Pons (tissue), 1 donor: ENCODE measurements around the gene R3HDML.

Source experiments
- DNase-seq: peaks from one replicate; pipeline ENCODE4 v3.0.0-alpha.2; 2016; ENCODE audit warnings: low spot score

Gene R3HDML

DNA sequence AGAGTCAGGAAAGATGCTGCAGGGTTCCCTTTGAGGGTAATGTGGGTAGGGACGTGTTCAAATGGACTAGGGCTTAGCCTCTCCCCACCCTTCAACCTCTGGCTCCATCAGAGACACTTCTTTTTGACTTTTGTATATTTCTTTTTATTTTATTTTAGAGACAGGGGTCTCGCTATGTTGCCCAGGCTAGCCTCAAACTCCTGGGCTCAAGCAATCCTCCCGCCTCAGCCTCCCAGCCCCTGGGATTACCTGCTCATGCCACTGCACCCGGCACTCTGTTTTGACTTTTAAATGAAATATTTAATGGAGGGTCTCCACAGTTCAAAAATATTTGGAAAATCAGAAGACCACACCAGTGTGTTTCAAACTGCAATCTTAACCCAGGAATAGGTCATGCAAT, 27.2 kb downstream of the R3HDML start:
- no peak for DNase-seq

DNA sequence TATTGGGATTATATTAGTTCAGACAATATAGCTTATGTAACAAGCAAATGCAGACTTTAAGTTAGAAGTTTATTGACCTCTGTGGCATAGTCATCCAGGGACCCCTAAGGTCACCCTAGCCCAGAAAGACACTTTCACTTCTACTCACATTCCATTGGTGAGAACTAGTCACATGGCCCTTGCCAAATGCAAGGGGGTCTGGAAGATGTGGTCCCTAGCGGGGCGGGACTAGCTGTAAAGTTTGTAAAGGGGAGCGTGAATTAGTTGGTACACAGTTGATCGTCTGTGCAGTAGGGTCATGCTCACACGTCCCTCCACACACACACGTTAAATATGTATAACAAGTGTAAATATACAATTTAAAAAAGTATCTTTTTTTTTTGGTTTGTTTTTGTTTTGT, 27.9 kb downstream of the R3HDML start:
- no peak for DNase-seq

DNA sequence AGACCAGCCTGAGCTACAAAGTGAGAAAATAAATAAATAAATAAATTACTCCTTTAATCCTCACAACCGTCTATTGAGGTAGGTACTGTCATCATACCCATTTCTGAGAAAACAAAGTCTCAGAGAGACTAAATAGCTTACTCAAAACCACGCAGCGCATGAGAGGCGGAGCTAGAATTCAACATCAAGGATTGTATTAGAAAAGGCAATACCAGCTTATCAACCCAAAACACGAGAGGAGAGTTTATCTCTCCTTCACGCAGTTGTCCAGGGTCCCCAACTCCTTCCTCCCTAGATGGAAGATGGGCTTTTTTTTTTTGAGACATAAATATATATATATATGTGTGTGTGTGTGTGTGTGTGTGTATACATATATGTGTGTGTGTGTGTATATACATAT, 30.9 kb downstream of the R3HDML start:
- DNase-seq, result no peak

DNA sequence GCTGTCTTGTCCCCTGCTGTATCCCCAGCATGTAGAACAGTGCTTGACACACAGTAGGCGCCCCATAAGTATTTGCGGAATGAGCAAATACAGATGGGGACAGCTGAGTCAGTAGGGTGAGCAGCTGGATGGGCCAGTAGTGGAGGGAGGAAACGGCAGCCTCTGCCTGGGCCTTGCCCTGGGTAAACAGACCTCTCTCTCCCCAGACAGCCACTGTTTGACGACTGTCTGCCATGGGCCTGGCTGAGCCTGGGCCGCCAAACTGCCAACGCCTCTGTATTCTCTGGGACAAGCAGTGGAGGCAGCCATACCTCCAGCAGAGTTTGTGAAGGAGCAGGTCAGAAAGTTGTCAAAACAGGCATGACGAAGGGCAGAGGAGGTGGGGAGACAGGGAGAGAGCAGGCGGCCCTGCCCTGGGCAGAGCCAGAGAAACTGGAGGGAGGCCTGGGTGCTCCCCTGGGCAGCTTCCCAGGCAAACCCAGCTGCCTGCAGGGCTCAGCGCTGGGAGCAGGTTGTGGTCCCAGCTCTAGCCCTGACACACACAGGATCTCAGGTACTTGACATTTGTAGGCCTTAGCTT, 33.9 kb downstream of the R3HDML start:
- no peak for DNase-seq

DNA sequence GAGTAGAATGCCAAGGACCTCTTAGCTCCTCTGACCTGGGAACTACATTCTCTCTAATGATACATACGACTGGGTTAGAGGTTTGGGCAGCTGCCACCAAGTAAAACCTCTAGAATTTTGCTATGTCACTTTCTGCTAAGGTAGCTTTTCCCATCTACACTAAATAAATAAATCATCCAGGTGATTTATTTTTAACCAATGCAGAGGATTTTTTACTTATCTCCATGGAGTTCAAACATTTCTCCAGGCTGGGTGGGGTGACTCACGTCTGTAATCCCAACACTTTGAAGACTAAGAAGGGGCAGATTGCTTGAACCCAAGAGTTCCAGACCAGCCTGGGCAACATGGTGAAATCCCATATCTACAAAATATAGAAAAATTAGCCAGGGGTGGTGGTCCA, 45.8 kb downstream of the R3HDML start:
- no peak for DNase-seq

DNA sequence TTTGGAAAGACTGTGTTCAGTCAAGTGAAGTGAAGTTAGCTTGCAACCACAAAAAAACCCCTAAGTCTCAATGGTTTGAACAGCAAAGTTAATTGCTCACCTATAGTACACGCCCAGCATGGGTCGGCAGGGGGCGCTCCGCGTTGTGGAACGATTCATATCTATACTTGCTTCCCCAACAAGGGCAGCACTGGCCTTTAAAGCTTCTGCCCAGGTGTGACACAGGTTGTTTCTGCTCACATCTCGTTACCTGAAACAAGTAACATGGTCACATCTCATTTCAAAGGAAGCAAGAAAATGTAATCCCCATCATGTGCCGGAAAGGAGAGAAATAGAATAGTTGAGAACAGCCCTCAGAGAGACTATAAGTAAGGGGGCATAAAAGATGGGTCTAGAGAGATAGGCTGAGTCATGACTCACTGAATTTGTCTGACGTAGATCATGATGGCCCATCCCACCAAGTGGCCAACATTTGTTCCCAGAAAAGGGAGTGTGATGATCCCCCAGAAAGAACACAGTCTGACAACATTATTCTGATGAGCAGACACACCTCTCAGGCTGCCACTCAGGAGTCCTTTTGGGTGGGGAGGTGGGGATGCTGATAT, 47.7 kb downstream of the R3HDML start:
- peak; percentile 53 for DNase-seq

DNA sequence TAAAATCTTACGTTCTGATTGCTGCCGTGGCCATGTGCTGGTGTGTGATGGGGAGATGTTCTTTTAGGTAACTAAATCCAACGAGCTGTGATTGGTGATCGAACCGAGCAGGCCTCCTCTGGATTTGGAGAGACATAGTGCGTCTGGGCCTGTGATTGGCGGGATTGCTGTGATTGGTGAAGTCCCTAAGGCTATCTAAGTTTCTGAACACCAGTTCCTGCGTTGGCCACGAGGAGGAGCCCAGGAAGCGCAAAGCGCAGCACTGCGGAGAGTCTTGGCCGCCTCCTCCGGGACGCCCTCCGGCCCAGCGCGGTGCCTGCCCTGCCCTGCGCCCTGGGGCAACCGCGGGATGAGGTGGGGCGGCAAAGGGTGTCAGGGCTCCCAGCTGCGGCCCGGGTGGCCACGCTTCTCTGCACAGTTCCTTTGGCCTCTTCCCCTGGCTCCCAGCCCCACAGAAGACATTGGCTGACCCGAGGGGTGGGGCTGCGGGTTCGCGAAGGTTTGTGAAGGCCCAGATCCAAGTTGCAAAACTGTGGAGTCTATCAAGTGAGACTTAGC, 51.7 kb downstream of the R3HDML start:
- DNase-seq, result peak; percentile 34

DNA sequence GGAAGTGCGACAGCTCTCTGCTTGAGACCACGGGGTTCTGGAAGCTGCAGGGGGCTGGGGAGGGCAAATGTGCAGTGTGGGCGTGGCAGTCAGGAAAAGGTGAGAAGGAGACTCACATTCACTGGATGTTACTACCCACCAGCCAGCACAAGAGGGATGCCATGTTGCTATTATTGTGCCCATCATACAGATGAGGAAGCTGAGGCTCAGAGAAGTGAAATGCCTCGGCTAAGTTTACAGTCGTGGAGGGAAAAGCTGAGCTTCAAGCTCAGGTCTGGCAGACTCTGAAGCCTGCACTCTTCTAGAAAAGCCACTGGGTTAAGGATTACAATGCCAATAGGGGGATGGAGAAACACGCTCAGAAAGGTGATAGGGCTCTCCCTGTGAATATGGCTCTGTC, 53.0 kb downstream of the R3HDML start:
- no peak for DNase-seq

DNA sequence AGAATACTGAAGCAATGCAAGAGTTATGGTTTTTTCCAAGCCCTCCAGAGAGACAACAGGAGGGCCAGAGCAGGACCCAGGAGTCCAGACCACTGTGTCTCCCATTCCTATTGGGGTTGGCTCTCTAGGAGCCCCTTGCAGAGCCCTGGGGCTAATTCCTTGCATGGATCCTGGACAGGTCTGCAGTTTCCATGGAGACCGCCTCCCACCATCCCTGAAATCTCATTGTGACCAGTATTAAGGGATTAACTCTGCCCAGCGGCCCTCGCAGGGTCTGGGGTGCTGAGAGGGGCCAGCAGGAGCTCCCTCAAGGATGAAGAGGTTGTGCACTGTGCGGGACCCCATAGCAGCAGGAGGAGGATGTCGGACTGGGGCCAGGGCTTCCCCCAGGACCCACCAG, 53.4 kb downstream of the R3HDML start:
- DNase-seq, result no peak

DNA sequence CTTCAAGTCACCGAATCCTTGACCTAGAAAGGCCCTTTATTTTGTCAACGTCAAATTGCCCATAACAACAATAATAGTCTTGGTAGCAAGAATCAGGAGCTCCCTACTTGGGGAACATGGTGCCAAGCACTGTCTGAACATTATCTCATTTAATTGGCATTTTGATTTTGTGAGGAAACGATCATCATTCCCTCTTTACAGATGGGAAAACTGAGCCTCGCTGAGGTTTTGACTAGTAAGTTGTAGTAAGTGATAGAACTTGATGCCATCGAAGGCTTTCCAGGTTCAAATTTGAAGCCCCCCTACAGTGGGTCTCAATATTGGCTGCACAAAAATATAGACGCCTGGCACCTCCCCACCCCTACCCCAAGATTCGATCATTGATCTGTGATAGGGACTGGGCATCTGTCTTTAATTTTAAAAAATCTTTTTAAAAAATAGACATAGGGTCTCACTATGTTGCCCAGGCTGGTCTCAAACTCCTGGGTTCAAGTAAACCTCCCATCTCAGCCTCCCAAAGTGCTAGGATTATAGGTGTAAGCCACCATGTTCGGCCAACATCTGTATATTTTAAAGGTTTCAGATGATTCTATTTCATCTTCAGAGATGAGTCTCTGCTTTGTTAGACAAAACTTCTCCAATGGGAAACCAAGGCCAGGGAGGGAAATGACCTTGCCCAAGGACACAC, 55.4 kb downstream of the R3HDML start:
- no peak for DNase-seq

DNA sequence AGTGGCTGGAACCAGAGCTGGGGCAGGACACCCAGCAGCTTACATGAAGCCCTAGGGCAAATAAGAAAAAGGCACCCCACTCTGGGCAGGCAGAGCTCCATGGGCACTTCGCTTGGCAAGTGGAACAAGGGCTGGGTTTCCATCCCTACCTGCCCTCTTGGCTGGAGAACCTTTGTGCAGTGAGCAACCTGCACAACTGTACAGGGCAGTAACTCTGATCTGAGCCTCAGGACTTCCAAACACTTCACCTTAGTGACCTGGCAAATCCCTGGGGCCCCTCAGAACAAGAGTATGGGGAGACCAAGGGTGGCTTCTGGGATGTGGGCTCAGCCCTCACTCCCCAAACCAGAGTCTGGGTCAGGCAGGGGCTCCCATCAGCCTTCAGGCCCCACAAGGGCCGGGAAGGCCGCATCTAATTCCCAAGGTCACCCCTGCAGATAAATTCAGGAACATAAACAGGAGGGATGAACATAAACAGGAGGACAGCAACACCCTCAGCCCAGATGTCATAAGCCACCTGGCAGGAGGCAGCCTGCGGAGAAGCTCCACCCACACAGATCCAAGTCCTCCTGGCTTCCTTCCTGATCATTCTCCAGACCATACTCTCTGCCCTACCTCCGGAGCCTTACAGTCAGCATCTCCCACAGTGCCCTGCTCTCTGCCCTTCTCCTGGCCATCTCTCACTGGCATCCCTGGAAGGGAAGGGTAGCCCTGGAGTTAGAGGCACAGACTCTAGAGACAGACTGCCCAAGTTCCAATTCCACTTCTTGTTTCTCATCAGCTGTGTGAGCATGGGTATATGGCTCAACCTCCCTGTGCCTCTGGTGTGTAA, 56.1 kb downstream of the R3HDML start:
- DNase-seq, result no peak

DNA sequence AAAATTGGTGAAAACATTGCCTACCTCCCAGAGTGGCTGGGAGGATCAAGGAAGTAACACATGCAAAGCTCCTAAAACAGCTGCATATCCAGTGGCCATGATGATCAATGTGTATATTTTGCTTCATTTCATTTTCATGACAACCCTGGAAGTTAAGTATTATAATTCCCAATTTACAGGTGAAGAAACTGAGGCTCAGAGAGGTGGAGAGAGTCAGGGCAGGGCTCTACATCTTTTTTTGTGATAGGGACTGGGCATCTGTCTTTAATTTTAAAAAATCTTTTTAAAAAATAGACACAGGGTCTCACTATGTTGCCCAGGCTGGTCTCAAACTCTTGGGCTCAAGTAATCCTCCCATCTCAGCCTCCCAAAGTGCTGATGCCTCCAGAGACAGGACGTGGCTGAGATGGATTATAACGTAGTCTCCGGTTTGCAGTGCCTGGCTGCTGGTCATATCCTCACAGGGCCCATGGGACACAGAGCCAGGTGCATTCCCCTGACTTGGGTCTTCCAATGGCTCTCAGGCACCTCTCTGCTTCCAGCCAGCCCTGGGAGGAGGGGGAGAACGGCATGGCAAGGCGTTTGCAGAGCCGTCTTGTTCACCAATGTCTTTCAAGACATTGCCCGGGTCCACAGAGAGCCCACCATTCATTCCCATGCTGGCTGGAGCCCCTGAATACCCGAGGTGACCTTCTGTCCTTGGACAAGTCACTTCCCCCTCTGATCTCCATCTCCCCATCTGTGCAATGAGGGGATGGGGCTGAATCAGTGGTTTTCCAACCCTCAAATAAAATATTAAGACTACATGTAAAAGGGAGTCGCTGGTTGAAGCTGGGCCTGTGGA, 57.0 kb downstream of the R3HDML start:
- no peak for DNase-seq

DNA sequence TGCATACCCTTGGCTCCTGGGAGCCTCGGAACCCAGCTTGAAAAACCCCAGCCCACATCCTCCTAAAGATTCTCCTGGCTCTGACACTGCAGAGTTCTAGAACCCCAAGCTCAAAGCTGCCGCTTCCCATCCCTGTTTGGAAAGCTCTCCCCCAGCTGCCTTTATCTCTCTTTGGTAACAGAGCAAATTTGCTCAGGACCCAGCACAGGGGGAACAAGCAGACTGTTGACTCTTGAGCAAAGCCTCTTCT, 57.5 kb downstream of the R3HDML start:
- DNase-seq, result no peak

DNA sequence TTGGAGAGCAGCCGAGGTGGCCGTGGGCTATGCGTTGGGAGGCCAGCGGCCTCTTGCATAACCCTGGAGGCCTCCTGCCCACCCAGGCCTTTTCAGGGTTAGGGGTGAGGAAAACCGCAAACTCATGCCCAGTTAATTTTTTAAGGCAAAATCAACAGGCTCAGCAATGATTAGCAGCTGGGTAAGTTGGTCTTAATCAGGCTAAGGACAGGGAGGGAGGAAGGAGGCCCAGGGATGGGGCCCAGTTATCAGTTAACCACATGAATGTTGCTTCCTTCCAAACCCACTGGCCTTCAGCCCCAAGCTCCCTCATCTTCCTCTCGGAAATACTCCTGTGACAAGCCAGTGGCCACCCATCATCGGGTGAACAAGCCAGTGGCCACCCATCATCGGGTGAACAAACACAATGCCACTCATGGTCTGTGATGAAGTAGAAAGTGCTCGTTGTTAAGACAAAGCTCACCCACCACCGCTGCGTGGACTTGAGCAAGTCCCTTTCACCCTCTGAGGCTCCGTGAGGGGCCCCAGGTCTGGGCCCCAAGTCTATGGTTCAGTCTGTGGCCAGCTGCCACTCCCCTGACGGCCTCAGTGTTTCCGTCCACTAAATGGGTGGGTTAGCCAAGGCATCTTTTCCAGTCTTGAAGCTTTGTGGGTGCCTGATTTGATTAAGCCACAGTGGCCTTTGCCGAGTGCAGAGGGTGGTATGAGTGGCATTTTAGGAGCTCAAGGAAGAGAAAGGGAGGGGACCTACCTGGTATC, 58.0 kb downstream of the R3HDML start:
- DNase-seq, result no peak

DNA sequence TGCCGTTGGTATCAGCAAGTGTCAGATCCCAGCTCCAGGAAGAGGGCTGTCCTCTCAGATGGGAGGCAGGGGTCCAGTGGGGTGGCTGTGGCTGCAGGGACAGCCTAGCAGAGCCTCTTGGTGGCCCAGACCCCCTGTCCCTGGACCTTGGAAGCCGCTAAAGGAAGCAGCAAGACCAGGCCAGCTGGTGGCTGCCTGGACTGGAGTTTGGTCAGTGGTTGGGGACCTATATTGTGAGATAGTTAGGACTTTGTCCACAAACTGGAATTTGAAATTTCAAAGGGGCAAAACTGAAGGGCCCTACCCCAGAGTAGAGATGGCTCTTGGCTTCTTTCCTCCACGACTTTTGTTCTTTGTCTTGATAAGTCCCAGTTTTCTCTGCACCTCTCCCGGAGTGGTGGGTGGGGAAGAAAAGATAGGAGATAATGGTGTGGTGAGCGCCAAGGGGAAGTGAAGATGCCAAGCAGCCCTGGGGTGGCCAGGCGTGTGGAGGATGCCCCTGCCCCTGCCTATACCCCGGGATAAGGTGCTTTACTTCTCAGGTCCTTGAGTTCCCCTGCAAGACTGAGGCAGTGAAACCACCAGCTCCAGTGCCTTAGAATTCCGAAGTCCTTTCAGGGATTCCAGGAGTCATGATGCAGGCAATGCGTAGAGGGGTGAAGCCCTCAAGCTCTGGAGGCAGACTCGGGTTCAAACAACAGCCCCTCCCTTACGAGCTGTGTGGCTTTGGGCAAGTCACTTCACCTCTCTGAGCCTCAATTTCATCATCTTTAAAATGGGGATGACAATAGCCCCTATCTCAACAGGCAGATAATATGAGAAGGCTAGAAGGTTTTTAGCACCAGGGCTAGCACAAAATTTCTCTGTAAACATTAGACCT, 58.9 kb downstream of the R3HDML start:
- no peak for DNase-seq

DNA sequence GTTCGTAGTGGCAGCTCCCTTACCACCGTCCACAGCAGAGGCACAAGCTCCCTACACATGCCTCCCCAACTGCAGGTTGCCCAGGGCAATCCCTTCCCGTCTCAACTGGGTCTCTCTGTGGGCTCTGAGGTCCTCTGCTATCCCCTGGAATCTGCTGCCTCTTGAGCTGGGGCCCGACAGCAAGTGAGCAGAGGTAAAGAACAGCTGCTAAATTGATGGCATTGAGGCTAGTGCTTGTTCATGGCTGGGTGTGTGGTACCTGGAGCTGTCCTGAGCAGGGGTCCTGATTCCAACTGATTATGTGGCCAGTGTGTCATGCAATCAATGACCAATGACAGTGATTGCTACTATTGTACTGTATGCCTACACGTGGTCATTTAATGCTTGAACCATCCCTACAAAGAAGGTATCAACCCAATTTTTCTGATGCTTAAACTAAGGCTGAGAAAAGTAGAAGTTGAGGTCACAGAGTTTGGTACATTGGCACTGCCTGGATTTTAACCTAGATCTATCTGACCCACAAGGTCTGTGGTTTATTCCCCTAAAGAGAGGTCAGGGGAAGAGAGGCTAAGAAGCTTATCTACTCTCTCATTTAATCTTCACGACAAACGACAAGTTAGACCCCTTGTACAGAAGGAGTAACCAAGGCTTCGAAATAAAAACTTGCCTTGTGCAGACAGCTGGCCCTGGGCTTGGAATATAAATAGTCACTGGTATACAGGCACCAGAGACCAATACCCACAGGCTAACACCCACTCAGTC, 59.7 kb downstream of the R3HDML start:
- DNase-seq, result no peak

DNA sequence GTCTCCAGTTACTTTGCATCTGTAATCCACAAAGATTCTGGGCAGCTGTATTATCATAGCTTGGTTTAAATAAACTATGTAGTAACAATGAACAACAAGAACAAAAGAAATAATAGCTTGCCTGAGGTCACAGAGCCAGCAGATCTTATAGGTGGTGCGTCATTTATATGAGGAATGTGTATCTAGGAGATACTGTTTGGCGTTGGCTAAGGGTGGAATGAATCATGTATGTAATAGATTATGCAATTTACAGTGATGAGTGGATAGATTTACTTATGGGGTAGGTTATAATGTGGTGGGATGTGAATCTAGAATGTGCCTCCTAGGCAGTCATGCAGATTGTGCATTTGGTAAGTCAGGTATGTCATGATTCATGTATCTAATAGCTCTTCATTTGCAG, 61.5 kb downstream of the R3HDML start:
- DNase-seq, result no peak

DNA sequence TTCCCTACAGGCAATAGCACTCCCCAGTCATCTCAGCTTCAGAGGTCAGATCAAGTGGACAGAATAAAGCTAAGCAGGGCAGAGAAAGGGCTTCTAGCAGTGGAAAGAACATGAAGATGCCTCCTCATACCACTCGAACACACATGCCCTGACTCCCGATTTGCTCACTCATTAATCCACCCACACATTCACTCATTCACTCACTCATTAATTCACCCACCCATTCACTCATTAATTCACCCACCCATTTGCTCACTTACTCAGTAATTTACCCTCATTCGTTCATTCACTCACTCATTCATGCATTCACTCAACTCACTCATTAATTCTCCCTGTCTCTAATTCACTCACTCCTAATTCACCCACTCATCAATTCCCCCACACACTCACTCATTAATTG, 62.6 kb downstream of the R3HDML start:
- DNase-seq, result no peak

DNA sequence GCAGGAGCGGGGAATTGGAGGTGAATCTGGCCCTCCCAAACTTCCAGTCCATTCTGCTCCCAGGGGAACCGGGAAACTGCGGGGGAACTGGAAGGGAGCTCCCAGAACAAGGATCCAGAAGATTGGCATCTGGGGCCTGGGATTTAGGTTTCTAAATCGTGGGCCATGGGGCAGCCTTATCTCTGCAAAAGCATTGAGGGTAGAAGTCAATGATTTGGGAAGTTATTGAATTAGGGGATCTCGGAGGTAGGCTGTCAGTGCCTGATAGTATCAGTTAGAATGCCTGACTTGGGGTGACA, 63.8 kb downstream of the R3HDML start:
- DNase-seq, result no peak
